ENCODE measurements around the gene TMEM119.
"Not testable (repeated sequence)": the region's sequence is repeated elsewhere in the genome, so short reads cannot be mapped to it uniquely, and the experiment has no call there.

The TMEM119 gene

GRCh38 chr12:108565146-108565545, 32.7 kb downstream of the TMEM119 start:
- no peak for DNase-seq (ENCODE audit: low read depth)

GRCh38 chr12:108564724-108565123, 33.2 kb downstream of the TMEM119 start:
- no peak for DNase-seq (ENCODE audit: low read depth)

- no peak for DNase-seq (ENCODE audit: low read depth)
Observed at GRCh38 chr12:108563804-108564151, 34.1 kb downstream of the TMEM119 start.

GRCh38 chr12:108563136-108563803, 34.6 kb downstream of the TMEM119 start:
- peak; percentile 94 for DNase-seq (ENCODE audit: low read depth)

GRCh38 chr12:108562348-108563135, 35.3 kb downstream of the TMEM119 start, which contains the start of gene ISCU:
Gene ISCU, plus strand, starts transcription at chr12:108562596. Its CDS starts 27 bp downstream, at chr12:108562623.
- DNase-seq (ENCODE audit: low read depth): peak; percentile 97

GRCh38 chr12:108561852-108562347, 36.0 kb downstream of the TMEM119 start:
- DNase-seq (ENCODE audit: low read depth): no peak

GRCh38 chr12:108560752-108561719, 36.8 kb downstream of the TMEM119 start, which contains the start of gene SART3:
Gene SART3, minus strand, starts transcription at chr12:108561173. Its CDS starts 19 bp downstream, at chr12:108561154.
- peak; percentile 79 for DNase-seq (ENCODE audit: low read depth)

GRCh38 chr12:108560321-108560721, 37.6 kb downstream of the TMEM119 start:
- peak; percentile 24 for DNase-seq (ENCODE audit: low read depth)

GRCh38 chr12:108559748-108560147, 38.1 kb downstream of the TMEM119 start:
- DNase-seq (ENCODE audit: low read depth): no peak

GRCh38 chr12:108559007-108559655, 38.8 kb downstream of the TMEM119 start:
- no peak for DNase-seq (ENCODE audit: low read depth)

- not testable (repeated sequence) for DNase-seq (ENCODE audit: low read depth)
Observed at GRCh38 chr12:108555383-108555782, 42.5 kb downstream of the TMEM119 start.

GRCh38 chr12:108553799-108554198, 44.1 kb downstream of the TMEM119 start:
- DNase-seq (ENCODE audit: low read depth): no peak

GRCh38 chr12:108551535-108551934, 46.3 kb downstream of the TMEM119 start:
- DNase-seq (ENCODE audit: low read depth): no peak

GRCh38 chr12:108548954-108549521, 48.8 kb downstream of the TMEM119 start:
- DNase-seq (ENCODE audit: low read depth): no peak

- DNase-seq (ENCODE audit: low read depth): no peak
Observed at GRCh38 chr12:108547686-108548085, 50.2 kb downstream of the TMEM119 start.

GRCh38 chr12:108543652-108544051, 54.2 kb downstream of the TMEM119 start:
- DNase-seq (ENCODE audit: low read depth): no peak

GRCh38 chr12:108542320-108542719, 55.6 kb downstream of the TMEM119 start:
- DNase-seq (ENCODE audit: low read depth): no peak
